PC-9 (cell line): Measurements from ENCODE around the gene CFAP54.

Experiments used
- EZH2 ChIP-seq: fragments of 200-600 bp; sonication (generic); IDR thresholded peaks from 2 replicates; pipeline ENCODE4 v1.8.0; 2017; ENCODE audit warnings: antibody characterized with exemption, low read depth
- TF ChIP-seq, protein P1 (sequence below): fragments of 200-600 bp; sonication (generic); conservative IDR thresholded peaks from 2 replicates; pipeline ENCODE4 v1.6.1; 2017; ENCODE audit warnings: mixed run types, antibody characterized with exemption, mild to moderate bottlenecking, moderate library complexity

DNA sequence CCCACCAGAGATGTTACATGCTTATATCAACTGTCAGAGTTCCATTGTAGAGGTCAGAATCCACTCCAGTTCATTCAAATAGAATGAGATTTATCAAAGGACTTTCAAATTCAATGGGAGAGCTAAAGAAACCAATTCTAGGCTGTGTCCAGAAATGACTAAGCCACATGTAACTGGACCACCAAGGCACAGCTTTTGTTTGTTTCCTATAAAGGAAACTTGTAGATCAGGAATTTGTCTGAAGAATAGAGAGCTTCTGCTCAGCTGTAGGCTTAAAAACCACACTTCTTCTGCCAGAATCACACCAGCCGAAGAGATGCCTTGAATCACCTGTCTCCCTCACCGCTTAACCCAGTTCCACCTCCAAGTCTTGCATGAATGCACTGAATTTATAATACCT lies 283.7 kb downstream of the CFAP54 start:
- TF ChIP-seq, protein P1, sequence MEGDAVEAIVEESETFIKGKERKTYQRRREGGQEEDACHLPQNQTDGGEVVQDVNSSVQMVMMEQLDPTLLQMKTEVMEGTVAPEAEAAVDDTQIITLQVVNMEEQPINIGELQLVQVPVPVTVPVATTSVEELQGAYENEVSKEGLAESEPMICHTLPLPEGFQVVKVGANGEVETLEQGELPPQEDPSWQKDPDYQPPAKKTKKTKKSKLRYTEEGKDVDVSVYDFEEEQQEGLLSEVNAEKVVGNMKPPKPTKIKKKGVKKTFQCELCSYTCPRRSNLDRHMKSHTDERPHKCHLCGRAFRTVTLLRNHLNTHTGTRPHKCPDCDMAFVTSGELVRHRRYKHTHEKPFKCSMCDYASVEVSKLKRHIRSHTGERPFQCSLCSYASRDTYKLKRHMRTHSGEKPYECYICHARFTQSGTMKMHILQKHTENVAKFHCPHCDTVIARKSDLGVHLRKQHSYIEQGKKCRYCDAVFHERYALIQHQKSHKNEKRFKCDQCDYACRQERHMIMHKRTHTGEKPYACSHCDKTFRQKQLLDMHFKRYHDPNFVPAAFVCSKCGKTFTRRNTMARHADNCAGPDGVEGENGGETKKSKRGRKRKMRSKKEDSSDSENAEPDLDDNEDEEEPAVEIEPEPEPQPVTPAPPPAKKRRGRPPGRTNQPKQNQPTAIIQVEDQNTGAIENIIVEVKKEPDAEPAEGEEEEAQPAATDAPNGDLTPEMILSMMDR, result no peak
- TF ChIP-seq EZH2, result no peak
